Mesodermal cell (in vitro differentiated cells): ENCODE measurements around the gene RTRAF.

ENCODE experiments used
- H3K27ac ChIP-seq: 2 replicates; pipeline ENCODE4 v1.7.0; 2013; ENCODE audit warnings: mild to moderate bottlenecking, low read depth, low read length, moderate library complexity; ENCODE audit not compliant: severe bottlenecking
- H3K36me3 ChIP-seq: 2 replicates; pipeline ENCODE4 v1.7.1; 2013; ENCODE audit warnings: mild to moderate bottlenecking, low read length, moderate library complexity; ENCODE audit not compliant: control insufficient read depth, insufficient read depth
- H3K4me1 ChIP-seq: one replicate; pipeline ENCODE4 v1.7.1; 2013; ENCODE audit warnings: mild to moderate bottlenecking, low read length; ENCODE audit not compliant: insufficient read depth, control insufficient read depth, poor library complexity, severe bottlenecking
- H3K4me3 ChIP-seq: 2 replicates; pipeline ENCODE4 v1.7.0; 2013; ENCODE audit warnings: low read length, control low read depth, mild to moderate bottlenecking; ENCODE audit not compliant: insufficient read depth, poor library complexity, severe bottlenecking; ENCODE audit errors: extremely low read depth
- H3K9me3 ChIP-seq: 2 replicates; pipeline ENCODE4 v1.7.1; 2013; ENCODE audit warnings: mild to moderate bottlenecking, low read length, moderate library complexity; ENCODE audit not compliant: control insufficient read depth
- WGBS, 2 experiments: methylation state at CpG; one replicate each; pipeline ENCODE4 v1.1.5; 2013; ENCODE audit warnings: missing lambda C conversion rate in 2 of 2; ENCODE audit not compliant: insufficient coverage in 2 of 2; 5-methylcytosine and 5-hydroxymethylcytosine counted together

Gene RTRAF

GRCh38 chr14:52049721-52050588 is 60.6 kb downstream of the RTRAF start:
- Histone ChIP-seq H3K4me1 (no peaks in the 10 kb centered on the region), H3K4me3 (no peak overlapping the region), H3K36me3 (peaks cover 32% of the 10 kb centered on the region), H3K27ac (no peak overlapping the region), H3K9me3 (no peaks in the 10 kb centered on the region)
- WGBS, 2 experiments = 87 to 94% methylated on average over 2 to 4 of the region's 6 CpGs

GRCh38 chr14:52051251-52051650 is 61.9 kb downstream of the RTRAF start:
- no peak overlapping the region for H3K27ac ChIP-seq
- 88 to 89% methylated on average over 3 of the region's 3 CpGs for WGBS, 2 experiments
- no peak overlapping the region for H3K4me3 ChIP-seq
- no peaks in the 10 kb centered on the region for H3K4me1 ChIP-seq
- peaks cover 32% of the 10 kb centered on the region for H3K36me3 ChIP-seq
- no peaks in the 10 kb centered on the region for H3K9me3 ChIP-seq

DNA sequence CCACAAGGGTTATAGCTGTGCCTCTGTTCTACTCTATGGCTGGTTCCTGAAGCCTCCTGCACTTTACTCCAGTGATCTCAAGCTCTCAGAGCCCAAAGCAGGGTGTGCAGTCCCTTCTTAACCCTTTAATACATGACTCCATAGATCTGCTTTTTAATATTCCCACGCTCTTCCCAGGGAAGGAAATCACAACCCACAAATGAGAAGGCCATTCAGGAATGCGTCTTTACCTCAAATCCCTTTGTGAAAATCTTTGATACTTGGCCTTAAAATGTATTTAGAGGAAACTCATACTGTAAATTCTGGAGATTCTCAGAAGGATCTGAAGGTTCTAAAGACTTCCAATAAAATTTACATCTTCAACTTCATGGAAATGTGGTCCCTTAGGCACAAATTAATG is 62.5 kb downstream of the RTRAF start:
- Histone ChIP-seq H3K4me1 (no peaks in the 10 kb centered on the region), H3K27ac (no peak overlapping the region)
- WGBS, 2 experiments = no CpG with 5 or more reads among the region's 2 CpGs

GRCh38 chr14:52052288-52052943 is 63.1 kb downstream of the RTRAF start:
- Histone ChIP-seq H3K9me3 (no peaks in the 10 kb centered on the region), H3K27ac (no peak overlapping the region), H3K4me3 (no peak overlapping the region), H3K4me1 (no peaks in the 10 kb centered on the region), H3K36me3 (peaks cover 35% of the 10 kb centered on the region)
- 89 to 93% methylated on average over 6 to 7 of the region's 7 CpGs for WGBS, 2 experiments

More for the DNA sequence above, 62.5 kb downstream of the RTRAF start:
- Histone ChIP-seq H3K9me3 (no peaks in the 10 kb centered on the region), H3K36me3 (peaks cover 35% of the 10 kb centered on the region), H3K4me3 (no peak overlapping the region)

DNA sequence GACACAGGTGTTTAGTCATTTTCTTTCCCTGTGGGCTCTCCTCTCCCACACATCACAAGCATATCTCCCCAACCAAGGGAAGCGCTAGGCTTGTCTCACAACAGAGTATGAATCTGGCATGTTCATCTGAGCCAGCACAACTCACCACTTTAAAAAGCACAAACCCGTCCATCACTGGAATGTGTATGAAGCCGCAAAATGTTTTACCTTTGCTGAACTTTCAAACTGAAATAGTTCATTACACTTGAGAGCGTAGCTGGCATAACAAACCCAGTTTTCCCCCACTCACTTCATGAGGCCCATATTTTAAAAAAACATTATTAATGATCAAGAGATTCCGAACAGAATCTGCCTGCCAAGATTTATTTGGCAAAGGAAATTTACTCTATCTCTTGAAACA is 63.7 kb downstream of the RTRAF start:
- no peak overlapping the region for H3K4me3 ChIP-seq
- no peak overlapping the region for H3K27ac ChIP-seq
- 86 to 96% methylated on average over 3 to 5 of the region's 5 CpGs for WGBS, 2 experiments
- H3K4me1 ChIP-seq = no peaks in the 10 kb centered on the region
- peaks cover 33% of the 10 kb centered on the region for H3K36me3 ChIP-seq
- no peaks in the 10 kb centered on the region for H3K9me3 ChIP-seq

- no peaks in the 10 kb centered on the region for H3K9me3 ChIP-seq
- no peak overlapping the region for H3K27ac ChIP-seq
- no peaks in the 10 kb centered on the region for H3K4me1 ChIP-seq
- H3K36me3 ChIP-seq = peaks cover 39% of the 10 kb centered on the region
- WGBS, 2 experiments = no CpG with 5 or more reads among the region's 1 CpG
- H3K4me3 ChIP-seq = no peak overlapping the region
Measured at GRCh38 chr14:52054678-52055077, 65.3 kb downstream of the RTRAF start.

DNA sequence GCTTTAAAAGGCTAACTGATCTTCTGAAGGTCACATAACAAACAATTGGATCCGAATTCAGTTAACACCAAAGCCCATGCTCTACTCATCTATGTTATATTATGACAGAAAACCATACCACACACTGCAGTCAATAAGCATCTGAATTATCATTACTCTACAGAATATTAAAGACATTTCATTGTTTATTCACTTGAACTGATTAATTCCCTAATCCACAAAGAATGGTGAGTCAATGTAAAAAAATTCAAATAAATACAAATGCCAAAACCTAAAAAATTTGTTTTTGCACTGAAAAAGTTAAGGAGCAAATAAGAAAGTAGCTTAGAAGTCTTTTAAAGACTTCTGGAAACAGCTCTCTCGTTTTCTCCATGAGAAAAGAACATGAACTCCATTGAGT is 65.8 kb downstream of the RTRAF start:
- WGBS, 2 experiments = 80% methylated on average over 1 of the region's 2 CpGs
- Histone ChIP-seq H3K9me3 (no peaks in the 10 kb centered on the region), H3K4me1 (no peaks in the 10 kb centered on the region), H3K27ac (no peak overlapping the region), H3K4me3 (no peak overlapping the region), H3K36me3 (peaks cover 40% of the 10 kb centered on the region)

- Histone ChIP-seq H3K9me3 (no peaks in the 10 kb centered on the region), H3K4me3 (no peak overlapping the region), H3K36me3 (peaks cover 32% of the 10 kb centered on the region), H3K27ac (no peak overlapping the region), H3K4me1 (peaks cover 19% of the 10 kb centered on the region)
- whole genome bisulfite sequencing, 2 experiments = 93 to 100% methylated on average over 1 to 3 of the region's 3 CpGs
Measured at GRCh38 chr14:52058341-52058740, 69.0 kb downstream of the RTRAF start.

DNA sequence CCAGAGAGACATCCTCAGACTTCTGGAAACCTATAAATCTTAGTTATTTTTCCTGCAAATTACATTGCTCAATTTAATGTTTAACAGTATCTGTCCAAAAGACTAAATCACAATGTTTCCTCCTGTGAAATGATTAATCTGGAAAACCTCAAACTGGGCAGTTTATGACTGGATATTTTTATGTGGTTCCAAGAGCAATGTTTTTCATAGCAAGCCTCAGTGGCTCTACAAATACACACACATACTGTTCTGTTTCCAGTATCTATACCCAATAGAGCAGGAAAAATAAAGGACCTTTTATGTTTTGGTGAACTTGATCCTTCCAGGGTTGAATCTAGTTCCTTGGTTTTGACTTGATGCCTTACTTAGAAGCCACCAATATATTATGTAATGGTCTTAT is 70.3 kb downstream of the RTRAF start:
- peaks cover 20% of the 10 kb centered on the region for H3K36me3 ChIP-seq
- H3K27ac ChIP-seq = no peak overlapping the region
- H3K4me1 ChIP-seq = peaks cover 24% of the 10 kb centered on the region
- H3K4me3 ChIP-seq = no peak overlapping the region
- H3K9me3 ChIP-seq = no peaks in the 10 kb centered on the region

GRCh38 chr14:52060080-52060479 is 70.7 kb downstream of the RTRAF start:
- no peak overlapping the region for H3K4me3 ChIP-seq
- no peak overlapping the region for H3K27ac ChIP-seq
- no peaks in the 10 kb centered on the region for H3K9me3 ChIP-seq
- H3K36me3 ChIP-seq = peaks cover 20% of the 10 kb centered on the region
- 90 to 100% methylated on average over 1 to 5 of the region's 6 CpGs for WGBS, 2 experiments
- H3K4me1 ChIP-seq = peaks cover 24% of the 10 kb centered on the region
